C4-2B (cell line): ENCODE data around the gene ZNF205.
"Not testable (repeated sequence)": the region's sequence is repeated elsewhere in the genome, so short reads cannot be mapped to it uniquely, and the experiment has no call there.

Experiments used
- ZFX ChIP-seq: fragments of 450-650 bp; IDR thresholded peaks from 2 replicates; pipeline ENCODE4 v1.6.1; 2017
- TF ChIP-seq, protein P1 (sequence below): fragments of 450-650 bp; conservative IDR thresholded peaks from 2 replicates; pipeline ENCODE4 v1.5.1; 2017; ENCODE audit warnings: mild to moderate bottlenecking

DNA sequence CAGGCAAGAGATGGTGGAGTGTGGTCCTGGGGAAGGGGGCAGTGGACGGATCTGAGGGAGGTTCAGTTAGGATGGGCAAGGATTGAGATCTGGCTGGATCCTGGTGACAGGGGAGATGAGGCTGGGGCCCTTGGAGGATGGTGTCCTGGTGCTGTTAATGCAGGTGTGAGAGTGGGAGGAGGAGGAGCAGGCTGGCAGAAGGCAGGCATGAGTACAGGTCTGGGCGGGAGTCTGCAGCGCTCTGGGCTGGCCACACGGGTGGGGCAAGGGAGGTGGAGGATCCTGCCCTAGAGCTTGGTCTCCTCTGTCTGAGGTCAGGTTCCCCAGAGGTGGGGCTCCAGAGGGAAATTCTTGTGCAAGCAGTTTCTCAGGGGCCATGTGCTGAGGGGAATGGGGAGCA, 40.2 kb upstream of the ZNF205 start:
- TF ChIP-seq, protein P1, sequence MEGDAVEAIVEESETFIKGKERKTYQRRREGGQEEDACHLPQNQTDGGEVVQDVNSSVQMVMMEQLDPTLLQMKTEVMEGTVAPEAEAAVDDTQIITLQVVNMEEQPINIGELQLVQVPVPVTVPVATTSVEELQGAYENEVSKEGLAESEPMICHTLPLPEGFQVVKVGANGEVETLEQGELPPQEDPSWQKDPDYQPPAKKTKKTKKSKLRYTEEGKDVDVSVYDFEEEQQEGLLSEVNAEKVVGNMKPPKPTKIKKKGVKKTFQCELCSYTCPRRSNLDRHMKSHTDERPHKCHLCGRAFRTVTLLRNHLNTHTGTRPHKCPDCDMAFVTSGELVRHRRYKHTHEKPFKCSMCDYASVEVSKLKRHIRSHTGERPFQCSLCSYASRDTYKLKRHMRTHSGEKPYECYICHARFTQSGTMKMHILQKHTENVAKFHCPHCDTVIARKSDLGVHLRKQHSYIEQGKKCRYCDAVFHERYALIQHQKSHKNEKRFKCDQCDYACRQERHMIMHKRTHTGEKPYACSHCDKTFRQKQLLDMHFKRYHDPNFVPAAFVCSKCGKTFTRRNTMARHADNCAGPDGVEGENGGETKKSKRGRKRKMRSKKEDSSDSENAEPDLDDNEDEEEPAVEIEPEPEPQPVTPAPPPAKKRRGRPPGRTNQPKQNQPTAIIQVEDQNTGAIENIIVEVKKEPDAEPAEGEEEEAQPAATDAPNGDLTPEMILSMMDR, result not testable (repeated sequence)
- not testable (repeated sequence) for TF ChIP-seq ZFX
